Ascending aorta (tissue), 2 donors: Measurements from ENCODE around the gene SUGP2. TPM values are rescaled to one million over a fixed set of nuclear protein-coding genes. Genes with fewer than 3 reads are reported as not detected.

ENCODE experiments used
- DNase-seq, 2 donors: peaks; one replicate each; pipeline ENCODE4 v3.0.0-alpha.2; 2019; ENCODE audit warnings: low spot score in 2 of 2
- H3K27ac ChIP-seq, 2 donors: fragments of 200-600 bp; sonication (generic); one replicate each; pipeline ENCODE4 v1.5.1; 2016 to 2017; ENCODE audit warnings: mild to moderate bottlenecking in 1 of 2
- H3K27me3 ChIP-seq: fragments of 200-600 bp; sonication (generic); one replicate; pipeline ENCODE4 v1.5.1; 2017
- H3K36me3 ChIP-seq, 2 donors: fragments of 200-600 bp; sonication (generic); one replicate each; pipeline ENCODE4 v1.5.1; 2016
- H3K4me1 ChIP-seq, 2 donors: fragments of 200-600 bp; sonication (generic); one replicate each; pipeline ENCODE4 v1.5.1; 2016 to 2017; ENCODE audit warnings: mild to moderate bottlenecking in 1 of 2
- H3K4me3 ChIP-seq, 2 donors: fragments of 200-600 bp; sonication (generic); one replicate each; pipeline ENCODE4 v1.5.1; 2016 to 2017; ENCODE audit warnings: mild to moderate bottlenecking in 1 of 2
- H3K9me3 ChIP-seq, 2 donors: fragments of 200-600 bp; sonication (generic); one replicate each; pipeline ENCODE4 v1.5.1; 2016
- intact Hi-C: fragments of 100-400 bp; cut with DNase I; formaldehyde crosslinking; loops from one replicate; pipeline ENCODE4 v1.15.1; 2023
- total RNA-seq: library from RNA; depleted of rRNA; stranded (reverse); fragments of >200 nt; gene quantifications from one replicate; pipeline ENCODE4 v1.1.0, GENCODE V29; 2016
- TF ChIP-seq, protein P1 (sequence below), 3 experiments: fragments of 200-600 bp in 2 of 3; fragments of 450-650 bp in 1 of 3; sonication (generic) in 2 of 3; IDR thresholded peaks; one replicate each; pipeline ENCODE4 v1.5.1; 2016 to 2019; ENCODE audit warnings: antibody characterized with exemption in 3 of 3, mild to moderate bottlenecking in 1 of 3, moderate library complexity in 1 of 3

The SUGP2 gene
- total RNA-seq, 1 donor from 2014 or later: 23.6 TPM

GRCh38 chr19:19062454-19063182, 29.3 kb upstream of the SUGP2 start:
- H3K9me3 ChIP-seq: no peaks in the 10 kb centered on the region
- no peaks in the 10 kb centered on the region for H3K27me3 ChIP-seq
- peaks cover 0 to 21% of the 10 kb centered on the region in 2 donors for H3K4me1 ChIP-seq
- TF ChIP-seq, protein P1, sequence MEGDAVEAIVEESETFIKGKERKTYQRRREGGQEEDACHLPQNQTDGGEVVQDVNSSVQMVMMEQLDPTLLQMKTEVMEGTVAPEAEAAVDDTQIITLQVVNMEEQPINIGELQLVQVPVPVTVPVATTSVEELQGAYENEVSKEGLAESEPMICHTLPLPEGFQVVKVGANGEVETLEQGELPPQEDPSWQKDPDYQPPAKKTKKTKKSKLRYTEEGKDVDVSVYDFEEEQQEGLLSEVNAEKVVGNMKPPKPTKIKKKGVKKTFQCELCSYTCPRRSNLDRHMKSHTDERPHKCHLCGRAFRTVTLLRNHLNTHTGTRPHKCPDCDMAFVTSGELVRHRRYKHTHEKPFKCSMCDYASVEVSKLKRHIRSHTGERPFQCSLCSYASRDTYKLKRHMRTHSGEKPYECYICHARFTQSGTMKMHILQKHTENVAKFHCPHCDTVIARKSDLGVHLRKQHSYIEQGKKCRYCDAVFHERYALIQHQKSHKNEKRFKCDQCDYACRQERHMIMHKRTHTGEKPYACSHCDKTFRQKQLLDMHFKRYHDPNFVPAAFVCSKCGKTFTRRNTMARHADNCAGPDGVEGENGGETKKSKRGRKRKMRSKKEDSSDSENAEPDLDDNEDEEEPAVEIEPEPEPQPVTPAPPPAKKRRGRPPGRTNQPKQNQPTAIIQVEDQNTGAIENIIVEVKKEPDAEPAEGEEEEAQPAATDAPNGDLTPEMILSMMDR (IDR thresholded peaks at IDR 0.05): no peak
- peak overlapping the region; percentile 47 to 61 for H3K4me3 ChIP-seq
- peaks cover 0 to 6% of the 10 kb centered on the region in 2 donors for H3K36me3 ChIP-seq
- H3K27ac ChIP-seq: peak overlapping the region; percentile 57 to 63
- intact Hi-C loops: loop anchor here (1.0 to 5.0 kb wide), 3 partner anchors 22 to 130 kb away; partner anchors contain the start of genes ARMC6, BORCS8, RFXANK and SUGP2
- DNase-seq: no peak

GRCh38 chr19:19061506-19061905, 28.2 kb upstream of the SUGP2 start:
- H3K9me3 ChIP-seq: no peaks in the 10 kb centered on the region
- no peak overlapping the region for H3K27ac ChIP-seq
- H3K27me3 ChIP-seq: no peaks in the 10 kb centered on the region
- H3K4me1 ChIP-seq: peaks cover 0 to 21% of the 10 kb centered on the region in 2 donors
- peaks cover 0 to 16% of the 10 kb centered on the region in 2 donors for H3K36me3 ChIP-seq
- intact Hi-C loops: loop anchor here (5.0 kb wide), 1 partner anchor 131 kb away; the partner anchor contains the start of genes BORCS8 and RFXANK
- TF ChIP-seq, protein P1 (IDR thresholded peaks at IDR 0.05): no peak
- H3K4me3 ChIP-seq: no peak overlapping the region
- no peak for DNase-seq

- intact Hi-C loops: loop anchor here (5.0 kb wide), 1 partner anchor 132 kb away; the partner anchor contains the start of genes BORCS8 and RFXANK
- Histone ChIP-seq H3K4me1 (peaks cover 0 to 12% of the 10 kb centered on the region in 2 donors), H3K27me3 (no peaks in the 10 kb centered on the region), H3K4me3 (no peak overlapping the region), H3K36me3 (peaks cover 4 to 24% of the 10 kb centered on the region in 2 donors), H3K9me3 (no peaks in the 10 kb centered on the region), H3K27ac (no peak overlapping the region)
- DNase-seq: no peak
- TF ChIP-seq, protein P1 (IDR thresholded peaks at IDR 0.05): no peak
Measured at GRCh38 chr19:19059837-19060611, 26.7 kb upstream of the SUGP2 start.

DNA sequence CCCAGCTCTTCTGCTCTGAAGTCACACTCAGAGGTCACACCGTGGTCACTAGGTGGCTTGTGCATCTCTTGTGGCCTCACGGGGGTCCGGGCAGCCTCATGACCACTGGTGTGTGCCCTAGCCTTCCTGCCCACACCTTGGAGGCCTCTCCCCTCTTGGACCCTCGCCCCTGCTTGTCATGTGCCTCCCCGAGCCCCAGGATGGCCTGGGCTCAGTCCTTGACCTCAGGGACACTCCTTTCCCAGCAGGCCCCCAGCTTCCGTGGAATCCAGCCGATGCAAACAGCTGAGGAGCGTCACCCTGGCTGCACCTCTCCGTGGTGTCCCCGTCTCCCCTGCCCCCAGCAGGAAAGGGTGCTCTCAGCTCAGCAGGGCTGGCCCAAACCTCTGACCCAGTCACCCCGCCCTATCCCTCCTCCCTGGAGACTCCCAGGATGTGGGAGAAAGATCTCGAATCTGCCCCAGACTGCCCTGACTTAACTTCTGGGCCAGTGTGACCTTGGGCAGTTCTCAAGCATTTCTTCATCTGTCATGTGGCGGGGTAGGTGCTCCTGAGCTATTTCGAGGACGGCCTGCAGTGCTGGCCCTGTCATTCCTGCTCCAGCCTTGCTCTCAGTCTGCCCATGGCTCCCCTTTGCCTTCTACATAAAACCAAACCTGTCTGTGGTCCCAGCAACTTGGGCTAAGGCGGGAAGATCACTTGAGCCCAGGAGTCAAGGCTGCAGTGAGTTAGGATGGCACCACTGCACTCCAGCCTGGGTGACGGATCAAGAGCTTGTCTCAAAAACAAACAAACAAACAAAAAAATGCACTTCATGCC, 25.9 kb upstream of the SUGP2 start:
- no peak overlapping the region for H3K27ac ChIP-seq
- TF ChIP-seq, protein P1 (IDR thresholded peaks at IDR 0.05): no peak
- peaks cover 0 to 5% of the 10 kb centered on the region in 2 donors for H3K4me1 ChIP-seq
- no peak overlapping the region for H3K4me3 ChIP-seq
- peaks cover 4 to 32% of the 10 kb centered on the region in 2 donors for H3K36me3 ChIP-seq
- no peaks in the 10 kb centered on the region for H3K27me3 ChIP-seq
- no peak for DNase-seq
- intact Hi-C loops: no loop called here
- H3K9me3 ChIP-seq: no peaks in the 10 kb centered on the region

DNA sequence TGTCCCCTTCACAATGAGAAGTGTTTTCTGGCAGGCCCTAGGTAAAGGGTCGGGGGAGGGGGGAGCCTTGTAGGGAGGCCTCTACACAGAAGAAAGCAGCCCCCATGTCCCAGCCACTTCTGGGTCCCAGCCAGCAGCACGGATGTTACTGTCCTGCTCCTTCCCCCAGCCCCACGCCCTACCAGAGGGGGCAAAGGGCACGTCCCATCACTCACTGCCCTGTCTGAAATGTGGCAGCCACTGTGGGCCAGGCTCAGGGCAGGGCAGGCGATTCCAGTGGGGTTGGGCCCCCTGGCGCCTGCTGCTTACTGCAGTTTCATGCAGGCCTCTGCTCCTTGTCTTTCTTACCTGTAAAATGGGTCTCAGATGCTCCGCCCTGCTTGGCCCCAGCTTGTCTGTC, 24.4 kb upstream of the SUGP2 start:
- peaks cover 4 to 43% of the 10 kb centered on the region in 2 donors for H3K36me3 ChIP-seq

More for the DNA sequence above, 24.4 kb upstream of the SUGP2 start:
- TF ChIP-seq, protein P1 (IDR thresholded peaks at IDR 0.05): no peak
- Histone ChIP-seq H3K4me1 (peaks cover 0 to 2% of the 10 kb centered on the region in 2 donors), H3K9me3 (no peaks in the 10 kb centered on the region), H3K27ac (no peak overlapping the region), H3K27me3 (no peaks in the 10 kb centered on the region), H3K4me3 (no peak overlapping the region)
- intact Hi-C loops: no loop called here
- no peak for DNase-seq
